OCI-M2 (cell line): ENCODE results near the gene HDLBP.
"Not testable (repeated sequence)": the region's sequence is repeated elsewhere in the genome, so short reads cannot be mapped to it uniquely, and the experiment has no call there.

Experiments used
- DNase-seq: peaks from one replicate; lab custom pipeline; 2025; ENCODE audit not compliant: unreplicated experiment; lab: John Stamatoyannopoulos, UW

HDLBP gene

GRCh38 chr2:241279828-241280227, 35.6 kb downstream of the HDLBP start:
- DNase-seq, result no peak

DNA sequence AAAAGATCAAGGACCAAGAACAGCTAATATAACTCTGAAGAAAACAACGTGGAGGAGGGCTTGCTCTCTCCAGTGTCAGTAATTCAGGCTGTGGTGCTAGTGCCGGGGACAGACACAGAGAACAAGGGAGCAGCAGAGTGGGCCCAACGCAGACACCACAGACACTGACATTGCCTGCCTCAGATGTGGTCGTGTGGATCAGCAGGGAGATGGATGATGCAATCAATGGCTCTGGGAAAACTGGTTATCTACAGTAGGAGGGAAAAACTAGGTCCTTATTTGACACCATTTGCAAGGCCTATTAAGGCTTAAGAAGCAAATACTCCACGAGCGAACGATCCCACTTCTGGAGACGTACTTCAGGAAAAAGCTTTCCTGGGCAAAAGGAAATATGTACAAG, 36.1 kb downstream of the HDLBP start:
- DNase-seq, result no peak

DNA sequence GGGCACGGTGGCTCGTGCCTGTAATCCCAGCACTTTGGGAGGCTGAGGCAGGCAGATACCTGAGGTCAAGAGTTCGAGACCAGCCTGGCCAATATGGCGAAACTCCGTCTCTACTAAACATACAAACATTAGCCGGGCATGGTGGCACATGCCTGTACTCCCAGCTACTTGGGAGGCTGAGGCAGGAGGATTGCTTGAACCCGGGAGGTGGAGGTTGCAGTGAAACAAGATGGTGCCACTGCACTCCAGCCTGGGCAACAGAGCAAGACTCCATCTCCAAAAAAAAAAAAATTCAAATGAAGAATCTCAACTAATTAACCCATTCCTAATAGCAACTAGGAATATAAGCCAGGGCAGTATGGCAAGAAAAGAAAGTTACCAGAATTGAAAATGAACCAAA, 37.2 kb downstream of the HDLBP start:
- not testable (repeated sequence) for DNase-seq

GRCh38 chr2:241275910-241276309, 39.6 kb downstream of the HDLBP start:
- no peak for DNase-seq

GRCh38 chr2:241275504-241275903, 40.0 kb downstream of the HDLBP start:
- DNase-seq, result no peak

- DNase-seq, result no peak
These were observed 41.3 kb downstream of the HDLBP start for GRCh38 chr2:241274127-241274526.

DNA sequence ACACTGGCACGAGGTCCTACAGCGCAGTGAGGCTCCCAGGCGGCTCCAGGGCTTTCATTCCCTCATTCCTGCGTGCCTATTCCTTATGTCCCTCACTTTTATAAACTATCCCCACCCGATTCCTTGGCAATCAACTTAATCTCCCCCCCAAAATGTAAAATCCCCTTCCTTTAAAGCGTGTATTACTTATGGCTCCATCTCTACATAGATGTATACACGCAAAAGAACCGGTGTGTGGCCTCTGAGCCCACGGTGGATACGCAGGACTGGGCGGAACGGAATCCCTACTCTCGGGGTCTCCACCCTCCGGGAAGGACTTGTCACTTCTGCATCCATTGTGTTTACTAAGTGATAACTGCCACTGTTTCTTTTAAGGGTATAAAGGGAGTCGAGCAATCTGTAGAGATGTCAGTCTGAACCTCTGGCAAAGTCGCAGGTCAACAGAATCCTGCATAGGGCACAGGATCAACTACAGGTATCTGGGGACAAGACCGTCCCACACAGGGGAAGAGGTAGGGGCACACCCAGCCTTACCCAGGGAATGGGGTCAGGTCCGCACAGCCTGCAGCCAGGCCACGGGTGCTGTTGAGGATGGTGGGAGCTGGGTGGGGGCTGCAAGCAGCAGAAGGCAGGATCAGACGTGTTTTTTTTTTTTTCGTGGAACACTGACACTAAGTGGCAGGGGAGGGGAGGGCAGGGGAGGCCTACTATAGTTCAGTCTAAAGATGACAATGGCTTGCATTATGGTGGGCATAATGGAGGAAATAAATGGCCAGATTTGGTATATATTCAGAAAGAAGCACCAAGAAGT, 42.1 kb downstream of the HDLBP start:
- no peak for DNase-seq

GRCh38 chr2:241272303-241273209, 42.9 kb downstream of the HDLBP start:
- DNase-seq, result no peak

- DNase-seq, result no peak
These were observed 43.7 kb downstream of the HDLBP start for GRCh38 chr2:241271706-241272302.

DNA sequence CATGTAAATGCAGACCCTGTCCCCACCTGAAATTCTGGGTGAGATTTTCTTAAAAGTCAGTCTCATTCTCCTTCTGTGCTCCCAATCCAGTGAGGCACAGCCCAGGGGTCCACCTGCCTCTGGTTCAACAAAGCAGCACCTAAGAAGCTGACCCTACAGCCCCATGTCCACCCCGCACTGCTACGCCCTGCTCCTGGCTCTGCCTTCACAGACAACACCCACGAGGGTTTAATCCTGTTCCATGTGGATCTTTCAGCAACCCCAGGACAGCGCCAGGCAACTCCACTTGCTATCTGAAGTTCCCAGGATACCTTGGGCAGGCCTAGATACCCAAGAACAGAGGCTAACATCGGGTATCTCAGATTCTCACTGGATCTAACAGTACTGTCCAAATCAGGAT, 44.9 kb downstream of the HDLBP start:
- DNase-seq, result no peak

DNA sequence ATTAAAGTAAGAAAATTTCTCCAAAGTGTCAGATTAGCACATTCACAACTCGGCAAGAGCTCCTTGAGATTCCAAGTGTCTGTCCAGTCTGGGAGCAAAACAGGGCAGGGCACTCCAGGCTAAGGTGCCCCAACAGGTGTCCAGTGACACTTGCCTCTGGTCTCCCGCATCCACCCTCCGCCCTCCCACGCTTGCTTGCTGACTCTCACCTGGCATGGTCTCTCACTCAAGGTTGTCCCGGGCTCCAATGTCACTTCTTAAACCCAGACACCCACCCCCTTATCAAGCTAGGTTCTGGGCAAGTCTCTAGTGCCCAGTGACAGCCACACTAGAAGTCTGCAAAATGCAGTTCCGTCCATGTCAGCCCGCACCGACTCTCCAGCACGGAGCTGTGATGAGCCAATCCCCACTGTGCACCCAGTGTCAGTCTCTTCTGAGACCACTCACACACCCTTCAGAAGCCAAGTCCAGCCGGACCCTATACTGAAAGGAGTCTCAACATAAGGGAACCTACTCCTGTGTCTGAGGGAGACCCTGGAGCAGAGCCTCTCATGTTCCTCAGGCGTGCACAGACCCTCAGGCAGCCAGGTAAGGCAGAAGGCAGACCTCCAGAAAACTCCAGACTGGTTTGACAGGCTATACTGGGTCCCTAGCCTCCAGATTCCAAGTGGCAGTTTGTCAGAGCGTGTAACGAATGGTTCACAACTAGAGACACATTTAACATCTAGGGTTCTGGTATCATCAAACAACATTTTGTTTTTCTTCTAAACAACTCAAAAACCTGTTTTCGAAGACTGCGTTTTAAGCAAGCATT, 45.6 kb downstream of the HDLBP start:
- DNase-seq, result no peak

- no peak for DNase-seq
These were observed 46.6 kb downstream of the HDLBP start for GRCh38 chr2:241268716-241269445.

GRCh38 chr2:241268306-241268705, 47.2 kb downstream of the HDLBP start:
- no peak for DNase-seq

GRCh38 chr2:241267249-241268067, 48.0 kb downstream of the HDLBP start:
- no peak for DNase-seq

GRCh38 chr2:241265506-241265905, 50.0 kb downstream of the HDLBP start:
- no peak for DNase-seq

GRCh38 chr2:241263061-241263460, 52.4 kb downstream of the HDLBP start:
- DNase-seq, result no peak

- no peak for DNase-seq
These were observed 53.8 kb downstream of the HDLBP start for GRCh38 chr2:241261628-241262027.

GRCh38 chr2:241260911-241261310, 54.6 kb downstream of the HDLBP start:
- DNase-seq, result no peak

DNA sequence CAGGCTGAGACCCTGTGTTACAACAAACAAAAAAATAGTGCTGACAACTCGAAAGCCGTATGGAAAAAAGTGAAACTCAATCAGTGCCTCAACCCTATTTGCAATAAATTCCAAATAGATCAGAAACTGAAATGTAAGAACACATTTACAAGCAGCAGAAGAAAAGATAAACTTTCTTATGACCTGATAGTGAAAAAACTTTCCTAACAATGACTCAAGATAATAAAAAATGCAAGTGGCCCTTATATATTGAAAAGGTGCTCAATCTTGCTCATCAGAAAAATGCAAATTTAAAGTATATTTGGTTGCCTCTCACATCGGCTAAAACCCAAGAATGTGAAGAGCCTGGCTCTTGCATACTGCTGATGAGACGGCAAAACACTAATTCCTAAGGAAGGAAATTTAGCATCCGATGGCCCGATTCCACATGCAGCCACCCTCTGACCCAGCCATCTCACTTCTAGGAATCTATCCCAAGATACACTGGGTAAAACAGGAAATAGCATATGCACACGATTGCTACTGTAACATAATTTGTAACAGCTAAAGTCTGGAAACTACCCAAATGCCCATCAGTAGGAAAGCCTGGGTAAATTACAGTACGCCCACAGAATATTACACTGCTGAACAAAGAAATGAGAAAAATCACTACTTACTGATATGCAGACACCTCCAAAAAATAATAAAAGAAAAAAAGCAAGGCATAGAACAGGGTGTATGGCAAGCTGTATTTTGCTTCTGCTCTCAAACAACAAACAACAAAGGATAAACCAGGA, 56.8 kb downstream of the HDLBP start:
- DNase-seq, result no peak
